ENCODE results near the gene TMEM200A.

The TMEM200A gene

DNA sequence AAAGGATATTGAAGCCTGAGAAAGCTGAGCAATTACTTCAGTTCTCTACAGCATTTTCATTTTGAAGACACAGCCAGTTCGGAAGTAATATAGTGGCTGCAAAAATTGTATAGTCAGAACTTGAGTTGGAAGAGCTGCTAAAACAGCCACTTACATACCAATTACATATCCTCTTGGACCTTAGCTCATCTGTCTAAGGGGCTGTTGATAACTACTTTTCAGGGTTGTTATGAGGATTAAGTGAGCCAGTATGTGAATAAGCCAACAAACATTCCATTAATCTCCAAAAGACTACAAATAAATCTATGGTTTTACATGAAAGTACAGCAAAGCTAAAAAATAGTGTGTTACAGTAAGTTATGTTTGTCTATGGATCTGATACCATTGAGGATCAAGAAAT is 59.7 kb downstream of the TMEM200A start:
- no peak for DNase-seq (ENCODE audit: low read depth)

GRCh38 chr6:130426066-130426721 is 60.4 kb downstream of the TMEM200A start:
- no peak for DNase-seq (ENCODE audit: low read depth)

DNA sequence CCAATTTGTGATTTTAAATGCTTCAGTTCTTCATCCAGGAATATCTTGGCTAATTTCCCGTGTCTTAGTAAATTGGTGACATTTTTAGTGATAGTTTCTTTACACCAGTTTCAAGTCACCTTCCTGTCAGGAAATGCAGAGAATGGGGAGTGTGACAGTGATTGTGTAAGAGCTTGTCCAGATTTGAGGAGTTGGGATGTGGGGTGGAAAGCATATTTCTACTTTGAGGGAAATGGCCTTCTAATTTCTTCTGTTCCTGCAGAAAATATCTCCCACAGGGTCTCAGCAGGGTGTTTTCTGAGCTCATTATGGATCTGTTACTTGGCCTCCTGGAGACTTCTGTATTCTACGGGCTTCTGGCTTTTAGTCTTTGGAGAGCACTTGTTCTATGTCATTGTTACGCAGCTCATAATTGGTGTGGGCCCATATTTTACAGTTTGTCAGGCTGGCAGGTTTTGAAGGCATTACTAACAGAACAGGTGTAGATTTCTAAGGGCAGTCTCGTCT is 65.6 kb downstream of the TMEM200A start:
- DNase-seq (ENCODE audit: low read depth), result no peak

GRCh38 chr6:130432838-130433237 is 67.0 kb downstream of the TMEM200A start:
- no peak for DNase-seq (ENCODE audit: low read depth)

GRCh38 chr6:130434174-130434873 is 68.5 kb downstream of the TMEM200A start:
- DNase-seq (ENCODE audit: low read depth), result no peak

DNA sequence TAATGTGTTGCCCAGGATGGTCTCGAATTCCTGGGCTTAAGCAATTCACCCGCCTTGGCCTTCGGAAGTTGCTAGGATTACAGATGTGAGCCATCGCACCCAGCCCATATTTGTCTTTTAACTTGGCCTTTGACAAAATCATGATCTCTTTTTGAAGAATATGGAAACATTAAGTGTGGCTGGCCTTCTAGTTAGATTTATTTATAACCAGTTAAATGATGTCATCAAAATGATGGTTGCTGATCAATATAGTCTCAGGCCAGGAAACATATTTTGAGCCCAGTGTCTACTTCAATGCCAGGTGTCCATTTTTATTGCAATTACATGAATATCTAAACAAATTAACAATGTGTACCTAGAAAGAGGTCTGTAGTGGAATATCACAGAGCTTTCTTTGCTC is 69.4 kb downstream of the TMEM200A start:
- DNase-seq (ENCODE audit: low read depth), result no peak

GRCh38 chr6:130437961-130438360 is 72.1 kb downstream of the TMEM200A start:
- no peak for DNase-seq (ENCODE audit: low read depth)

- DNase-seq (ENCODE audit: low read depth), result no peak
Measured at GRCh38 chr6:130447374-130447773, 81.6 kb downstream of the TMEM200A start.

DNA sequence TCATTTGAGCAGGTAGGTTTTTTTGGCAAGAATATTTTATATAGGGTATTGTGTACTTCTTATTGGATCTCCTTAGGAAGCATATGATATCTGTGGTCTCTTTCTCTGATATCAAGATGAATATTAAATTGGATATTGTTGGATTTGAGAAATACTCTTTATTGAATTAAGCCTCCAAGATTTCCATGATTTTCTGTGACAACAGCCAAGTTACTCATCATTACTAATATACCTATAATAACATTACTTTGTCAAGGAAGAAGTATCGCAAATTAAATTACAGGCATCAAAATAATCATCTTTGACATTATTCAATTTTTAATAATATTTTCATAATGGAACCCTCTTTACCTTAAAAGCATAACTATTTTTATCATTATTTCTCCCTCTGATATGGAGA is 86.5 kb downstream of the TMEM200A start:
- no peak for DNase-seq (ENCODE audit: low read depth)

DNA sequence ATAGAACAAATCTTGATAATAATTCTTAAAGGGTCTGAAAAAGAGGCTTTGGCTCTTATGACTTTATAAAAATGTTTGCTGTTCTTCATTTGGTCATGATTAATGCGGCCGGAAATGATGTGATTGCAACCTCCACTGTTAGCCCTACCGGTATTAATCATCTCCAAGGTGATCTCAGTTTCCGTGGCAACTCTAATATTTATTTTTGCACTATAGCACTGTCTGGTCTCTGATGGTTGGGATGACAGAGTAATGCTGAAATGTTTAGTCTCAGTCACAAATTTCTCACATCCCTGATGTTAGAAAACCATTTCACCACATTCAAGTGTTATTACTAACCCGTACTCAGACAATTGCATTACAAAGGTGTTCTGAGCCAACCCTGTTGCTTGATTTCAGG is 87.4 kb downstream of the TMEM200A start:
- DNase-seq (ENCODE audit: low read depth), result no peak

GRCh38 chr6:130457605-130458004 is 91.8 kb downstream of the TMEM200A start:
- no peak for DNase-seq (ENCODE audit: low read depth)

DNA sequence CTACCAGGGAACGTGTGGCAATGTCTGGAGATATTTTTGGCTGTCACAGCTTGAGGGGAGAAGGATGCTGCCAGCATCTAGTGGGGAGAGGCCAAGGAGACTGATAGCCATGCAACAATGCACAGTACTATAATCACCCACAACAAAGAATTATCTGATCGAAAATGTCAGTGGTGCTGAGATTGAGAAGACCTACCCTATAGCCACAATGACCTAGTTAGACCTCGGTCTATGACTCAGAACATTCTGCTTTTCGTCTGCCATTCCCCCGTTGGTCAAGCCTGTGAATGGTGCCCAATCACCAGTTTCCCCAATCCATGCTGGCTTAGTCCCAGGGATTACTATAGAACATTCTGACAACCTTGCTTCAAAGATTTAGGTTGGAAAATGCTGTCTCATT is 93.5 kb downstream of the TMEM200A start:
- DNase-seq (ENCODE audit: low read depth), result no peak

DNA sequence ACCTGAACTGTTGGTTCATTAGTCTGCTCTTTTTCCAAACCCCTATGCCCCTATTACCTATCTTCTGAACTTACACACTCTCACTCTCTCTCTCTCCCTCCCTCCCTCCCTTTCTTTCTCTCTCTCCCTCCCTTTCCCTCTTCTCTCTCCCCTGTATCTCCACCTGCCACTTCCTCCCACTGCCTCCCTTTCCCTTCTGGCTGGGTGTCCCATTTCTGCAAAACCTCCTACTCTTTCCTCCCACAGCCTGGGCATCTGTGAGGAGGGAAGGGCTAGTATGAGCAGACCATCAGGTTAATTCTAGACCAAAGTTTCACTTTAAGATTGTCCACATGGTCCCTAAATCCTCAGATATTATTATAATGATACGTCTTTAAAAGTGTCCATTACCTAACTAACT is 95.1 kb downstream of the TMEM200A start:
- DNase-seq (ENCODE audit: low read depth), result no peak

DNA sequence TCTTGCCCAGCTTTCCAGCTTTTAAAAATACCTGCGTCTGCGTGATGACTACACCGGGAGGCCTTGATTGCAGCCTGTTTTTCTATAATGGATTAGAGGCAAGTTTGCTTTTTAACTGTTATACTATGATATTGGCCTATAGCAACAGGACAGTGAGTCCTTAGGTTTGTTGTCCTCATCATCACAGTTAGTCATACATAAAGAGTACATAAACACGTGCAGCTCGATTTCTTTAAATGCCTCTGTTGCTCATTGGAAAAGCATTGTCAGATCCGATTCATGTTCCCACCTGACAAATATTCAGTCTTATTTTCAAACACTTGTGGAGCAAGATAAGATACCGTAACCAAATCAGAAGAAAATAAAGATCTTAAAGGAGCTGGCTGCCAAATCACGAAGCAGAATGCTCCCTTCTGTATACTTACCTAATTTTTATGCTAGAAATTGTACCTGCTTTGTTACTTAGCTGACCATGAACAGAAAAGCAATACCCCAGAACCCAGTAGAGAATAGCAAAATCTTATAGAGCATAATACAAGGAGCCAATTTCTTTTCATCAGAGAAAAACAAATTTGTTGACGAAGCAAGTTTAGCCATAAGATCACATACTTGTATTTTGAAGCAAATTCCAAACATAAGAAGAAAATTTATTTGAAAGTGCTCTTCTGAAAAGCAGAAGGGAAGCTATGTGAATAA is 100.4 kb downstream of the TMEM200A start:
- DNase-seq (ENCODE audit: low read depth), result no peak

DNA sequence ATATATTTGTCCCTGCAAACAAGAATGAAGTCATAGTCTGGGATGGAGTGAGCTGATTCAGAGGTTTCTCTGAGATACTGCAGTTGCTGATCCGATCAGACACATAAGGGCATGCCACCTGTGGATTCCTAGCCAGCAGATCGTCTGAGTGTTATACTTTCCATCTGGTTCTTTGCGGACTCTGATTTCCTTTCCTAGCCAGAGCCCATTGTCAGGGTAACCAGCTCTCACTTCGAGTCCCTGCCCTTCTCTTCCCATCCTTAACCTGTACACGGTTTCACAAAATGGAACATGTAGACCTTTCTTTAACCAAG is 100.9 kb downstream of the TMEM200A start:
- no peak for DNase-seq (ENCODE audit: low read depth)

GRCh38 chr6:130467146-130468050 is 101.6 kb downstream of the TMEM200A start:
- no peak for DNase-seq (ENCODE audit: low read depth)

- DNase-seq (ENCODE audit: low read depth), result no peak
Measured at GRCh38 chr6:130470766-130471165, 104.9 kb downstream of the TMEM200A start.

- DNase-seq (ENCODE audit: low read depth), result no peak
Measured at GRCh38 chr6:130473886-130474285, 108.1 kb downstream of the TMEM200A start.

- DNase-seq (ENCODE audit: low read depth), result no peak
Measured at GRCh38 chr6:130482645-130483390, 117.0 kb downstream of the TMEM200A start.

DNA sequence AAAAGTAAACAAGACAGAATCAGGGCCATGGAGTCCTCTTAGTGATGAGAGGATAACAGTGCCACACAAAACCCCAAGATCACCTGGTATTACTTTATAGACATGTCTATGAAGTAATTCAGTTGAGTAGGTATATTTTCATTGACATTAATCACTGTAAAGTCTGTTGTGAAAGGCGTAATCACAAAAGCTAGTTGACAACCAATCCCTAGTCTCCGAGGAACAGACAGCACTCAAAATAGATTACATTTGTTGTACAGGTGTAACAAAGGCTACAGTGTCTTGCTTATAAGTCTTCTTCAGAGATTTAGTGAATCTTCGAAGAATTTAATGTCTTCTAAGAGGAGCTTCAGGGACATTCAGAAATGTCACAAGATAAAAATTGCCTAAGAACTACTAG is 120.1 kb downstream of the TMEM200A start:
- no peak for DNase-seq (ENCODE audit: low read depth)

DNA sequence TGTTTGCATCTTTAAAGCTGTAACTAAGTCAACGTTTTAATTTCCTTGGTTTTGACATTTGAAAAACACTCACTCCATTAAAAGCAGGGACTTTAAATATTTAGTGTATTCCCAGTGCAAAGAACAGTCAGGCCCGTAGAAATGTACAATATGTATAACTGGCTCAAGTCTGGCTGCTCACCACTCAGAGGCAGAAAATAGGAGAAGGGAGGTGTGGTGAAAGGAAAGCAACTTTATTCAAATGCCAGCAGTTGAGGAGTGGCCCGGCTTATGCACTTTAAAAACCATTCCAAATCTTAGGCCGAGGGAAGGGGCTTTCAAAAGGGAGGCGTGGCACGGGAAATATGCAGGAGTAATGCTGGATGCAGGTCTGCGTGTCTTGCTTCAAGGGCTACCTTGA is 120.6 kb downstream of the TMEM200A start:
- DNase-seq (ENCODE audit: low read depth), result no peak

DNA sequence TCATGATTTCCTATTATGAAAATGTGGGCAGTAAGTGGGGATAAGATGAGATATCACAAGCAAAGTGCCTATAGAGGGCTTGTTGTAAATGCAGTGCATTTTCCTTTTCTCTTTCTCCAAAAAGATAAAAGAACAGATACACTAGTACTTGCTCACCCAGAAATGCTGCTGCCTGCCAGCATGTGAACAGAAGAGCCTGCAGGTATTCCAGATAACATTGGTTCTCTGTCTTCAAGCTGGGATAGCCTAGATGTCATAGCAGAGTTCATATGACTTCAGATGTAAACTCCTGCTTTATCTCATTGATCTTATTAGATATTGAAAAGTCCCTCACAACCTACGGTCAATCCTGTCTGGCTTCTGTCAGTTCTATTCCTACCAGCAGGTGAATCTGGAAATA is 123.7 kb downstream of the TMEM200A start:
- DNase-seq (ENCODE audit: low read depth), result no peak

Measured in fibroblast of the conjunctiva (primary cell).